Stimulated activated CD8-positive, alpha-beta memory T cell treated with anti-CD3 and anti-CD28 coated beads, Interleukin-4, amount 100 ng/mL, for 48 hours (primary cell): ENCODE data around the gene CORO2A.
A peak's percentile ranks its signal among the peaks of the same experiment; 100 is the strongest.

ENCODE experiments used
- DNase-seq: peaks from one replicate; pipeline ENCODE4 v3.0.0-alpha.2; 2020

CORO2A gene

GRCh38 chr9:98218562-98219363, 26.3 kb upstream of the CORO2A start:
- no peak for DNase-seq

DNA sequence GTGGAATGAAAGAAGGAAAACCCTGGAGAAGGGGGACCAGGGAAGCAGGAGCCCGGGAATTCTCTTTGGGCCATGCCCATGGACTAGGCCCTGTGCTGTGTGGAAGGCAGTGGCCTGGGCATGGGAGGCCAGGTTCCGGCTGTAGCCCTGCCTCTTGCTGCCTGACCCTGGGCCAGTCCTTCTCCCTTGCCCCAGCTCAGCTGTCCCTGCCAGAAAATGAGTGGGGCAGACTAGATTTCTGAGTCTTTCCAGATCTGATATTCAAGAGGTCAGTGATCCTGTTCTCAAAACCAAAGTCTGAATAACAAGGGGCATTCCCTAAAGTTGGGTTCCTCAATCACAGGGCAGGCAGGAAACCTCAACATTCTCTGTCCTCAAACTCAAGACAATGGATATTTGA, 24.8 kb upstream of the CORO2A start:
- DNase-seq: no peak

- no peak for DNase-seq
Observed at GRCh38 chr9:98216391-98216790, 24.0 kb upstream of the CORO2A start.

DNA sequence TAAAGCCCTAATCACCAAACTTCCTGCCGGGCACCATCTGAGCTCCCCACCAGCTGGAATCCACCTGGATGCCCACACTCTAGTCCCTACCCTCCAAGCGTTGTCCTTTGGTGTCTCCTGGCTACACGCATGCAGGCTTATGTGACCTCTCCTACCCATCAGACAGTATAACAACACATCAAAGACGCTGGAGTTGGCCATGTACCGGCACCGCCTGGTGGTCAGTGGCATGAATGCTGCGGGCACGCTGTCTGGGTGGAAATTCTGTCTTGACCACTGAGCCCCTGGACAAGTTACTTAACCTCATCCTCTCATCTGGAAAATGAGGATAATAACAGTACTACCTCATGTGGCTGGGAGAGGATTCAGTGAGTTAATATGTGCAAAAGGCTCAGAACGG, 23.4 kb upstream of the CORO2A start:
- DNase-seq: no peak

- no peak for DNase-seq
Observed at GRCh38 chr9:98215271-98215670, 22.8 kb upstream of the CORO2A start.

GRCh38 chr9:98214811-98215210, 22.4 kb upstream of the CORO2A start:
- DNase-seq: no peak

DNA sequence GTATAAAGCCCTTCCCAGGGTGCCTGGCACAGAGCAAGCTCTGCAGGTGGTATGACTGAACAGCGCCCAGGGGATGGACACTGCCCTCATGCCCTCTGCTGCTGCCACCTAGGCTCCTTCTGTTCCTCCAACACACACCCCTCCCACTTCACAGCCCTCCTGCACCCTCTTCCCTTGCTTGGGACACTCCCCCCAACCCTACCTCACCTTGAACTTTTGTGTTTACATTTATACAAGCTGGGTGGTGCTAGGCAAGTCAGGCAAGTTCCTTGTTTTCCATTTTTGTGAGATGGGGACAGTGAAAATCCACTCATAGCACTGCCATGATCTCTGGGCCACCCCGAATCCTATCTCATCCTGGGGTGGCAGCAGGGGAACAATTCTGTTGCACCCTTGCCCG, 18.8 kb upstream of the CORO2A start:
- DNase-seq: no peak

DNA sequence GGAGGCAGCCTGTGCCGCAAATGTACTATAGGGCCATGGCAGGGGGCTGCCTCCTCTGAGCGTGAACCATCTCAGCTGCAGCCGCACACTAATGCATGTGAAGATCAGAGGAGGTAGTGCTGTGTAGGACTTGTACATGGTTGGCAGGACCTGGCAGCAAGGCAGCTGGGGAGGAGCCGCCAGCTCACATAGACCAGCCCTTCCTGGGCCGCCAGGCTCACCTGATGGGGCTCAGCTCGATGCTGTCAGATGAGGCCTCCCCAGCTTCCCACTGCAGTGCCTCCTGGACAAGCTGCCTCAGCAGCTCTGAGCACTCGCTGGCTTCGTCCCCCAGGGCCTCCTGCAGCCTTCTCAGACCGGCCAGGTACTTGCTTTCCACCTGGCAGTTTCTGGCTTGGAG, 18.0 kb upstream of the CORO2A start:
- no peak for DNase-seq

DNA sequence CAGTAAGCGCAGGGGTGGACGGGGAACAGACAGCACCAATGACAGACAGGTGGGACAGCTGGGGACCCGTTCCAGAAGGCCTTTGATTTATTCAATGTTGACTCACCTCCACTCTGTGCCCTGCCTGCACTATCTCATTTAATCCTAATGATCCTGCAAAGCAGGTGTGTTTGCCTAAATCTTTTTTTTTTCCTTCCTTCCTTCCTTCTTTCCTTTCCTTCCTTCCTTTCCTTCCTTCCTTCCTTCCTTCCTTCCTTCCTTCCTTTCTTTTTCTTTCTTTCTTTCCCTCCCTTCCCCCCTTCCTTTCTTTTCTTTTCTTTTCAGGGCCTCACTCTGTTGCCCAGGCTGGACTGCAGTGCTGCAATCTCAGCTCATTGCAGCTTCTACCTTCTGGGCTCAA, 17.1 kb upstream of the CORO2A start:
- DNase-seq: no peak

GRCh38 chr9:98208635-98209034, 16.2 kb upstream of the CORO2A start:
- no peak for DNase-seq

GRCh38 chr9:98207606-98208005, 15.2 kb upstream of the CORO2A start:
- DNase-seq: no peak

DNA sequence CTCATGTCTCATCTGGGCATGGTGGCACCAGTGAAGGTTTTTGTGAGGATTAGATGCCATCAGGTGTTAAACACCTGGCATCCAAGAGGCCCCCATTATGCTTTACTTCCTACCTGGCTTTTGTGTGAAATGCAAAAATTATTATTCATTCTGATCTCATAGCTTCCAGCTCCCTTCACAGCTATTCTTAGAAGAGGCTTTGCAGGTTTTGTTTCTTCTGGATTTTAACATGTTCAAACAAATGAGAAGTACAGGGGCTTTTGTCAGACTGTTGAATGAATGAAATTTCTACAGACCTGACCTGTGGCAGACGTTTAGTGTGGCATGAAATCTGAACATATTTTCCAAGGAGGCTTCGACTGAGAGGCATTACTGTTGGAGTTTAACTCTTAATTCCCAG, 14.3 kb upstream of the CORO2A start:
- DNase-seq: no peak

GRCh38 chr9:98204692-98205091, 12.3 kb upstream of the CORO2A start:
- DNase-seq: no peak

DNA sequence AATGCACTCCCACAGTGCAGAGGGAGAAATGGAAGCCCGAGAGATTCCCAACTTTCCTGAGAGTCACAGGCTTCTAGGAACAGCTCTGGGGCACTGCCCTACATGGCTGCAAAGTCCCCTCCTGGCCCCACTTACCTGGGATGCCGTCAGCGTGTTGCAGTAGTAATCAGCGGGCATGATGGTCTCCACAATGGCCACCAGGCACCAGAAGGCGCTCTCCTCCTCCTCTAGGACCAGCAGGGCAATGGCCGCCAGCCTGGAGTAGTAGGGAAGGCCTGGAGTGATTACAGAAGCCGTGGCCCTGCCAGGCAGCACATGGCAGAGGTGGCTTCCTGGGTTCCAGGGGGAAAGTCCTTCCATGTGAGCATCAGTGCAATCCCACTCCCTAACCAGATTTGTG, 10.7 kb upstream of the CORO2A start:
- DNase-seq: no peak

DNA sequence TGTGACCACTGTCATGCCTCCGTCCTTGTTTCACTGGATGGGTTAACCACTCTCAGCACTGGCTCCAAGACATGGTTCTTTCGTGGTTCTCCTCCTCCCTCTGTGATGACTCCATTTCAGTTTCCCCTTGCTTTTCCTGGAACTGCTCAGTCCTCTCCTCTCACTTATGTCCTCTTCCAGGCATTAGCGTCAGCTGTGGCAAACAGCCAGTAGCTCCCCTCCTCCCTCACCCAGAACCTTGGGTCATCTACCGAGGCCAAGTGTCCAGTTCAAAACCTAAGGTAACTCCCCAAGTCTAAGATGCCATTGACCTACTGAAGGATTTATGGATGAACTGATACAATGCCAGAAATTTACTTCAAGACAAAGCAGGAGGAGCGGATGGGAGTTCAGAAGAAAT, 9.8 kb upstream of the CORO2A start:
- DNase-seq: no peak

DNA sequence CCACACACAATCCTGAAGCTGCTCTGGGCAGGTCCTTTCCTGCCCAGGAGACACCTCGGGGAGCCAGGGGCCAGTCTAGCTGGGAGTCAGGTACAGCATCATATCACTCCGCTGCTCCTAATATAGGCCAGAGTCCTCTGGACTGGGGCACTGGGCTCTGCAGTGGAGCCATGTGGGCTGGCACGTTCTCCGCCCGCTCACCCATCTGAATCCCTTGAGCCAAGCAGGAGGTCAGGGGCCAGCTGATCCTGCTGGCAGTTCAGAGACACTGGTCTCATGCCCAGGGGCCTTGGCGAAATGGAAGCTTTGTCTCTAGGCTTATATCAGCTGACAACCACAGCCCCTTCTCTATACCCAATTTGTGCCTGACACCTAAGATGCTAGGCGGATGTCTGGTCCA, 9.3 kb upstream of the CORO2A start:
- no peak for DNase-seq

- no peak for DNase-seq
Observed at GRCh38 chr9:98201102-98201501, 8.7 kb upstream of the CORO2A start.

GRCh38 chr9:98199388-98200033, 7.1 kb upstream of the CORO2A start:
- DNase-seq: no peak

- DNase-seq: no peak
Observed at GRCh38 chr9:98195671-98196070, 3.2 kb upstream of the CORO2A start.

DNA sequence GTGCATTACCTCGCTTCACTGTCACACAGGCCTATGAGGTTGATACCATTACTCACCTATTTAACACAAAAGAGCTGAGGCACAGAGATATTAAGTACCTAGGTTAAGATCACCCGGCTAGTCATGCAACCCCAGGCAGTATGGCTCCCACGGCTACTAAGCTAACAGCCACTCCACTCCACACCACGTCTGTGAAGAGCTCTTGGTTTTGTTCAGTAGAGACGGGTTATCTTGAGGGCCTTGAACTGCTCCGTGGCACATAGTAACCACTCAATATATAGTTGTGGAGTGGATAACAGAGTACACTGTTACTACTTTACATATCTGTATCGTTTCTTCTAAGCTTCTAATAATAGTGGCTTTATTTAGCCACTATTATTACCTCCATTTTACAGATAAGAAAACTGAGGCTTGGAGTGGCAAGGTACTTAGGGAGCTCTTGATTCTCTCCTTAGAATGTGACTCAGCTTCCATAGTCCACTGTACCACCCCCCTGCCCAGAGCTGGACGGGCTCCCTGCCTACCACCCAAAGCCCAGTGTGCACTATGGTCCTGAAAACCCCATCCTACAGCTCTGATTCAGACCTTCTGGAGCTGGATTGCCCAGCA, 1.0 kb upstream of the CORO2A start:
- no peak for DNase-seq

GRCh38 chr9:98191671-98192502, 550 bp downstream of the CORO2A start:
- DNase-seq: peak; percentile 45

DNA sequence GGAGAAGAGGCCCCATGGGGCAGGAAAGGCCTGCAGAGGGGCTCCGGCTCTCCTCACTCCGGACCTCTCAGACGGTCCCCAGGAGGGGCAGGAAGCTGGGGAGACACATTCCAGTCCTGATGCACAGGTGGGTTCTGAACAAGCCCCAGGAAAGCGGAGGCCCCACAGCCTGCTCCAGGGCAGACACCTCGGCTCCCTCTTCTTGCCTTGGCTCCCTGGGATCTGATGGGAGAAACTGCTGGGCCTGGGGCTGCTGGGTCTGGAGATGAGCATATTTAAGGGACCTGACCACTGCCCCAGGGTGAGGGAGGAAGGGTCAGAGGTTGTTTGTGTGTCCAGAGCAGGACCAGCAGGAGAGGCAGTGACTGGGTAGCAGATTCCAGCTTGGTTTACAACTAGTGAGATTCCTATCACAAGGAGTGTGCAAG, 1.2 kb downstream of the CORO2A start:
- no peak for DNase-seq

DNA sequence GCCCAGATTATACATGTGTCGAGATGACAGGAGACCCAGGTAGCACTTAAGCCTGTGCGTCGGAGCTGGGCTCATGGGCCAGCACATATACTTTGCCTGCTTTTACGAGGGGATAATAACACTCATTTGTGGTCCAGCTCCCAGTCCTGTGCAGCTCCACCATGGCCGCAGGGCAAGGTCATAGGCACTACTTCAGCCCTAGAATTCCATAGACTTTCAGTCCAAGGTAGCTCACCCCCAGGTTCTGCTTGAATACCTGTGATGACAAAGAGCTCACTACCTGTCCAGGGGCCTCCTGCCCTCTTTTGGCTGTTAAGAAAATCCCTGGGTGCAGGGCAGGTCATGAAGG, 1.7 kb downstream of the CORO2A start:
- no peak for DNase-seq

DNA sequence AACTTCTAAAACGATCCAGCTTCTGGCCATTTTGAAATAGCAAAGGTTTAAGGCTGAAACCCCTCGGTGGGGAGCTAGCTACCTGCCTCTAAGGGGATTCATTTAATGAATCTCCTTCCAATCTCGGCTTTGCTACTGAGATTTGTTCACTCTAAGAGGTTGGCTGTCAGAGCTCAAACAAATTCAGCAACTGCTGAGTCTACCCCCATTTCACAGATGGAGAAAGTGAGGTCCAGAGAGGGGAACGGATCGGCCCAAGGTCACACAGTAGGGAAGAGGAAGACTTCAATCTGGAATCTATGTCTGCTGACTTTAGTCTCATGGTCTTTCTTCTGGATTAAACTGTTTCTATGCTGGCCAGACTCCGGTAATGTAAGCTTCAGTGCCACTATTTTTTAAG, 3.0 kb downstream of the CORO2A start:
- DNase-seq: no peak
